H1 (cell line): ENCODE data around the gene CYP46A1. TPM values are rescaled to one million over a fixed set of nuclear protein-coding genes. Genes with fewer than 3 reads are reported as not detected.

Source experiments
- CTCF ChIA-PET: fragments of 300-600 bp; sonication (Branson Sonifier 250); formaldehyde crosslinking; loops from one replicate; lab custom pipeline; 2021; ENCODE audit not compliant: partially characterized antibody; lab: Charles Lee
- POLR2A ChIA-PET: fragments of 300-600 bp; sonication (Branson Sonifier 250); formaldehyde crosslinking; loops from one replicate; lab custom pipeline; 2021; ENCODE audit warnings: inconsistent platforms; ENCODE audit not compliant: partially characterized antibody; lab: Charles Lee
- DNase-seq, 2 experiments: peaks; one replicate each; pipeline versions ENCODE4 v3.0.0 to v3.0.0-alpha.2; 2010 to 2022; ENCODE audit warnings: low spot score in 2 of 2, low read depth in 1 of 2, mixed read lengths in 1 of 2
- FAIRE-seq: peaks from 2 replicates; lab custom pipeline; 2011; peaks lifted over from hg19 to GRCh38; lab: Jason Lieb, UNC
- H2AFZ ChIP-seq: 2 replicates; pipeline ENCODE4 v1.8.1; 2012; ENCODE audit warnings: low read length, inconsistent platforms
- H2AK5ac ChIP-seq: 2 replicates; pipeline ENCODE4 v1.6.1; 2013; ENCODE audit warnings: low read depth, low read length
- H2BK120ac ChIP-seq: replicated peaks from 2 replicates; pipeline ENCODE3; 2013; ENCODE audit warnings: low read depth, low read length, inconsistent platforms
- H2BK12ac ChIP-seq: 2 replicates; pipeline ENCODE4 v1.6.1; 2013; ENCODE audit warnings: low read depth, low read length
- H2BK15ac ChIP-seq: 2 replicates; pipeline ENCODE4 v1.6.1; 2013; ENCODE audit warnings: low read length
- H2BK20ac ChIP-seq: 2 replicates; pipeline ENCODE4 v1.6.1; 2013; ENCODE audit warnings: low read length
- H2BK5ac ChIP-seq: 2 replicates; pipeline ENCODE4 v1.6.1; 2013; ENCODE audit warnings: low read depth, low read length
- H3K14ac ChIP-seq: 2 replicates; pipeline ENCODE4 v1.6.1; 2013; ENCODE audit warnings: inconsistent platforms; ENCODE audit not compliant: insufficient read length
- H3K18ac ChIP-seq: 2 replicates; pipeline ENCODE4 v1.6.1; 2013; ENCODE audit warnings: low read length; ENCODE audit errors: extremely low read depth
- H3K23ac ChIP-seq: 2 replicates; pipeline ENCODE4 v1.6.1; 2013; ENCODE audit warnings: inconsistent platforms; ENCODE audit not compliant: insufficient read length
- H3K23me2 ChIP-seq: 2 replicates; pipeline ENCODE4 v1.6.1; 2013; ENCODE audit warnings: low read depth, low read length
- H3K27ac ChIP-seq: 2 replicates; pipeline ENCODE4 v1.6.1; 2011; ENCODE audit warnings: low read depth, low read length, inconsistent platforms
- H3K27me3 ChIP-seq, 4 experiments: replicated peaks in 1 of 4; 1 replicate in 1 of 4; 2 replicates in 3 of 4; pipeline versions ENCODE4 v1.6.1 to v1.8.1; 2011 to 2013; ENCODE audit warnings: low read length in 3 of 4, mild to moderate bottlenecking in 3 of 4, inconsistent platforms in 2 of 4, mixed read lengths in 2 of 4, moderate library complexity in 1 of 4; ENCODE audit not compliant: control insufficient read depth in 3 of 4, insufficient read depth in 3 of 4; ENCODE audit errors: extremely low read depth in 1 of 4
- H3K36me3 ChIP-seq, 4 experiments: 2 replicates each; pipeline versions ENCODE4 v1.6.1 to v1.8.1; 2011 to 2013; ENCODE audit warnings: mild to moderate bottlenecking in 4 of 4, low read length in 3 of 4, moderate library complexity in 2 of 4, control low read depth in 1 of 4, inconsistent platforms in 1 of 4; ENCODE audit not compliant: insufficient read depth in 4 of 4, control insufficient read depth in 2 of 4
- H3K4ac ChIP-seq: replicated peaks from 2 replicates; pipeline ENCODE3; 2013; ENCODE audit warnings: low read length, low read depth, mixed read lengths, inconsistent platforms; ENCODE audit not compliant: insufficient read length
- H3K4me1 ChIP-seq, 4 experiments: replicated peaks in 1 of 4; 1 replicate in 1 of 4; 2 replicates in 3 of 4; pipeline versions ENCODE4 v1.6.1 to v1.8.1; 2011 to 2013; ENCODE audit warnings: low read length in 3 of 4, inconsistent platforms in 2 of 4, mixed read lengths in 1 of 4; ENCODE audit not compliant: insufficient read depth in 4 of 4, control insufficient read depth in 3 of 4
- H3K4me2 ChIP-seq, 2 experiments: 2 replicates each; pipeline versions ENCODE4 v1.6.1 to v1.8.1; 2011 to 2013; ENCODE audit warnings: low read depth in 2 of 2, low read length in 2 of 2, control low read depth in 1 of 2, inconsistent platforms in 1 of 2, mild to moderate bottlenecking in 1 of 2; ENCODE audit not compliant: insufficient read depth in 1 of 2
- H3K4me3 ChIP-seq, 4 experiments: fragments of 200-600, 300-600 bp in 1 of 4; sonication (generic), shearing (Covaris generic), sonication (Bioruptor Twin) in 1 of 4; 2 replicates each; pipeline versions ENCODE4 v1.5.1 to v1.8.1; 2011 to 2016; ENCODE audit warnings: low read length in 4 of 4, low read depth in 3 of 4, control low read depth in 2 of 4, inconsistent platforms in 2 of 4, mild to moderate bottlenecking in 2 of 4, mixed read lengths in 1 of 4, moderate library complexity in 1 of 4; ENCODE audit not compliant: insufficient read depth in 2 of 4; ENCODE audit errors: extremely low read depth in 1 of 4
- H3K56ac ChIP-seq: replicated peaks from 2 replicates; pipeline ENCODE3; 2013; ENCODE audit warnings: low read depth, mild to moderate bottlenecking, mixed read lengths, low read length, inconsistent platforms; ENCODE audit not compliant: insufficient read length
- H3K79me1 ChIP-seq: 2 replicates; pipeline ENCODE4 v1.6.1; 2013; ENCODE audit warnings: low read depth, low read length, control low read depth
- H3K79me2 ChIP-seq, 2 experiments: 2 replicates each; pipeline versions ENCODE4 v1.6.1 to v1.8.1; 2012 to 2013; ENCODE audit warnings: low read length in 2 of 2, mild to moderate bottlenecking in 2 of 2, inconsistent platforms in 1 of 2; ENCODE audit not compliant: insufficient read depth in 2 of 2, control insufficient read depth in 1 of 2
- H3K9ac ChIP-seq, 4 experiments: replicated peaks in 1 of 4; 1 replicate in 1 of 4; 2 replicates in 3 of 4; pipeline versions ENCODE4 v1.6.1 to v1.8.1; 2011 to 2013; ENCODE audit warnings: low read depth in 3 of 4, low read length in 3 of 4, control low read depth in 2 of 4, mild to moderate bottlenecking in 2 of 4, moderate library complexity in 2 of 4, inconsistent platforms in 1 of 4; ENCODE audit errors: extremely low read depth in 1 of 4
- H3K9me3 ChIP-seq, 2 experiments: 2 replicates each; pipeline versions ENCODE4 v1.6.1 to v1.8.1; 2012 to 2013; ENCODE audit warnings: mild to moderate bottlenecking in 2 of 2, moderate library complexity in 2 of 2, control low read depth in 1 of 2, inconsistent platforms in 1 of 2, low read depth in 1 of 2, low read length in 1 of 2, mixed read lengths in 1 of 2; ENCODE audit not compliant: insufficient read depth in 2 of 2
- H4K20me1 ChIP-seq, 2 experiments: replicated peaks in 1 of 2; 2 replicates each; pipeline versions ENCODE3 to v1.8.1; 2011 to 2013; ENCODE audit warnings: inconsistent platforms in 2 of 2, low read length in 2 of 2, mild to moderate bottlenecking in 1 of 2; ENCODE audit not compliant: insufficient read depth in 2 of 2, control insufficient read depth in 1 of 2
- H4K5ac ChIP-seq: 2 replicates; pipeline ENCODE4 v1.6.1; 2013; ENCODE audit warnings: low read length, low read depth, mixed read lengths, inconsistent platforms; ENCODE audit not compliant: insufficient read length
- H4K8ac ChIP-seq: 2 replicates; pipeline ENCODE4 v1.8.0; 2013; ENCODE audit warnings: mild to moderate bottlenecking, moderate library complexity, low read length, inconsistent platforms; ENCODE audit not compliant: insufficient read depth; ENCODE audit errors: extremely low read depth
- H4K91ac ChIP-seq: replicated peaks from 2 replicates; pipeline ENCODE3; 2013; ENCODE audit warnings: low read length, mixed read lengths, inconsistent platforms; ENCODE audit not compliant: insufficient read length
- CTBP2 ChIP-seq: IDR thresholded peaks from 2 replicates; pipeline ENCODE4 v1.7.0; 2011; ENCODE audit warnings: borderline replicate concordance, mild to moderate bottlenecking, moderate library complexity, mixed read lengths, low read length; ENCODE audit not compliant: insufficient read depth, insufficient read length
- HDAC2 ChIP-seq, 2 experiments: fragments of 300-600 bp in 1 of 2; sonication (generic) in 1 of 2; IDR thresholded peaks; 2 replicates each; pipeline ENCODE4 v1.6.1; 2011 to 2012; ENCODE audit warnings: low read depth in 2 of 2, low read length in 2 of 2, mild to moderate bottlenecking in 2 of 2, moderate library complexity in 2 of 2, borderline replicate concordance in 1 of 2, inconsistent platforms in 1 of 2
- JUND ChIP-seq: IDR thresholded peaks from 2 replicates; pipeline ENCODE4 v1.6.1; 2011; ENCODE audit warnings: mild to moderate bottlenecking, improper control_type of control experiment, low read length
- KDM1A ChIP-seq: fragments of 200-600, 300-600 bp; sonication (generic); IDR thresholded peaks from 2 replicates; pipeline ENCODE4 v1.7.1; 2016; ENCODE audit warnings: mild to moderate bottlenecking, low read length, borderline replicate concordance
- KDM5A ChIP-seq: fragments of 200-600 bp; IDR thresholded peaks from 2 replicates; pipeline ENCODE4 v1.7.1; 2012; ENCODE audit warnings: mild to moderate bottlenecking, low read length, inconsistent platforms, mixed read lengths
- MAX ChIP-seq: IDR thresholded peaks from 2 replicates; pipeline ENCODE4 v1.6.1; 2012; ENCODE audit warnings: inconsistent platforms
- POU5F1 ChIP-seq: IDR thresholded peaks from 2 replicates; pipeline ENCODE4 v1.6.1; 2011; ENCODE audit warnings: low read depth, mild to moderate bottlenecking, low read length, moderate library complexity
- RAD21 ChIP-seq, 2 experiments: IDR thresholded peaks in 1 of 2; conservative IDR thresholded peaks in 1 of 2; 2 replicates each; pipeline ENCODE4 v1.6.1; 2011; ENCODE audit warnings: low read depth in 2 of 2, low read length in 2 of 2, improper control_type of control experiment in 1 of 2, inconsistent platforms in 1 of 2, mild to moderate bottlenecking in 1 of 2, moderate library complexity in 1 of 2
- RFX5 ChIP-seq: IDR thresholded peaks from 2 replicates; pipeline ENCODE4 v1.6.1; 2011; ENCODE audit warnings: low read depth, low read length, improper control_type of control experiment, borderline replicate concordance
- RNF2 ChIP-seq: fragments of 200-900, 300-1000 bp; sonication (generic); IDR thresholded peaks from 2 replicates; pipeline ENCODE4 v1.7.1; 2016; ENCODE audit warnings: borderline replicate concordance, low read depth, mild to moderate bottlenecking, antibody characterized with exemption, low read length; ENCODE audit not compliant: poor library complexity, severe bottlenecking; ENCODE audit errors: missing control alignments
- TBP ChIP-seq: IDR thresholded peaks from 2 replicates; pipeline ENCODE4 v1.6.1; 2011; ENCODE audit warnings: low read depth, low read length, improper control_type of control experiment
- WGBS, 2 experiments: shearing (Covaris generic) in 1 of 2; methylation state at CpG; one replicate each; pipeline versions ENCODE4 v1.1.6 to v1.1.7; 2013 to 2015; ENCODE audit warnings: low lambda C conversion rate in 2 of 2, mixed read lengths in 2 of 2, inconsistent platforms in 1 of 2, low coverage in 1 of 2, missing lambda C conversion rate in 1 of 2; ENCODE audit not compliant: insufficient replicate concordance in 2 of 2, insufficient coverage in 1 of 2, insufficient read length in 1 of 2; ENCODE audit errors: extremely low coverage in 1 of 2, missing lambda C conversion rate in 1 of 2; 5-methylcytosine and 5-hydroxymethylcytosine counted together
- polyA plus RNA-seq, 7 experiments: library from polyadenylated mRNA; depleted of rRNA in 3 of 7; stranded (reverse) in 5 of 7; unstranded in 2 of 7; fragments of >200 nt in 5 of 7; fragments of 200-250 nt in 2 of 7; gene quantifications; 1 replicate in 5 of 7; 2 replicates in 1 of 7; 4 replicates in 1 of 7; pipeline versions ENCODE4 v1.2.1 to v1.2.3, GENCODE V29; 2011 to 2013; ENCODE audit warnings: missing spikeins in 2 of 7, mixed read lengths in 2 of 7
- total RNA-seq: library from RNA; stranded (reverse); fragmentation: NEBNext Ultra II Directional; extraction: Animal tissue kit (Norgen Biotek cat#: 25700); gene quantifications from 2 replicates; pipeline ENCODE4 v1.2.1, GENCODE V29; 2021

CYP46A1 gene
- total and polyA plus RNA-seq, 2 of the 8 experiments (the other 6 are each of a cell fraction or from before 2014, with no cell fraction given): 0.41 to 1.3 TPM

GRCh38 chr14:99707420-99707819 lies 23.3 kb downstream of the CYP46A1 start:
- ChIA-PET CTCF (interaction anchor here (0.6 to 0.9 kb wide), 2 partner anchors 19 to 312 kb away, joined by 3 read pairs; no protein-coding TSS in a partner anchor), POLR2A (interaction anchor here (1.3 kb wide), 1 partner anchor 8 kb away, joined by 3 read pairs; no protein-coding TSS in a partner anchor)
- H4K8ac ChIP-seq: no peak overlapping the region
- H3K14ac ChIP-seq: no peak overlapping the region
- FAIRE-seq: no peak
- no peak overlapping the region for H3K4me2 ChIP-seq
- no peak overlapping the region for H2BK12ac ChIP-seq
- no peak overlapping the region for H2AFZ ChIP-seq
- H3K4me3 ChIP-seq: no peak overlapping the region
- no peaks in the 10 kb centered on the region for H3K79me1 ChIP-seq
- no peak overlapping the region for H2BK120ac ChIP-seq
- H3K27me3 ChIP-seq: no peaks in the 10 kb centered on the region
- no peaks in the 10 kb centered on the region for H4K20me1 ChIP-seq
- no peak for TF ChIP-seq RFX5
- TF ChIP-seq MAX: no peak
- TF ChIP-seq HDAC2 (IDR thresholded peaks at IDR 0.05; ENCODE audit: borderline replicate concordance in 1 of 2, low read depth in 2 of 2, low read length in 2 of 2): no peak
- TF ChIP-seq POU5F1: no peak
- TF ChIP-seq KDM1A: no peak
- no peak for TF ChIP-seq RAD21 (IDR thresholded peaks at IDR 0.05 in 1 of 2, conservative IDR thresholded peaks at IDR 0.05 in 1 of 2; ENCODE audit: low read depth in 2 of 2, low read length in 2 of 2)
- TF ChIP-seq CTBP2: no peak
- no peak for TF ChIP-seq RNF2
- TF ChIP-seq JUND: no peak
- TF ChIP-seq KDM5A: no peak
- no peak for TF ChIP-seq TBP
- H4K5ac ChIP-seq: no peak overlapping the region
- no peak overlapping the region for H2BK20ac ChIP-seq
- no peak overlapping the region for H3K23ac ChIP-seq
- H3K4ac ChIP-seq: no peak overlapping the region
- no peaks in the 10 kb centered on the region for H3K79me2 ChIP-seq
- no peak overlapping the region for H3K18ac ChIP-seq
- peak in 1 of 2 experiments; percentile 31 for DNase-seq
- no peak overlapping the region for H3K27ac ChIP-seq
- H2BK5ac ChIP-seq: no peak overlapping the region
- no peak overlapping the region for H3K56ac ChIP-seq
- H4K91ac ChIP-seq: no peak overlapping the region
- H3K9me3 ChIP-seq: peaks cover 12 to 22% of the 10 kb centered on the region in 2 experiments; a peak in 3 of 4 replicates
- no peaks in the 10 kb centered on the region; a peak in 1 of 8 replicates for H3K36me3 ChIP-seq
- H3K4me1 ChIP-seq: no peaks in the 10 kb centered on the region
- 95% methylated on average over 2 of the region's 2 CpGs; no CpG with 5 or more reads in 1 of the 2 experiments for WGBS, 2 experiments
- no peak overlapping the region for H2BK15ac ChIP-seq
- no peak overlapping the region for H3K9ac ChIP-seq
- no peaks in the 10 kb centered on the region for H3K23me2 ChIP-seq
- no peak overlapping the region for H2AK5ac ChIP-seq
